GM18517 (cell line): Measurements from ENCODE around the gene PLA2G4C.

Source experiments
- ATAC-seq: cut with Tn5 transposase; IDR thresholded peaks from one replicate; pipeline ENCODE4 v1.9.1; 2021; ENCODE audit warnings: mild to moderate bottlenecking, moderate library complexity; ENCODE audit not compliant: unreplicated experiment

Gene PLA2G4C

DNA sequence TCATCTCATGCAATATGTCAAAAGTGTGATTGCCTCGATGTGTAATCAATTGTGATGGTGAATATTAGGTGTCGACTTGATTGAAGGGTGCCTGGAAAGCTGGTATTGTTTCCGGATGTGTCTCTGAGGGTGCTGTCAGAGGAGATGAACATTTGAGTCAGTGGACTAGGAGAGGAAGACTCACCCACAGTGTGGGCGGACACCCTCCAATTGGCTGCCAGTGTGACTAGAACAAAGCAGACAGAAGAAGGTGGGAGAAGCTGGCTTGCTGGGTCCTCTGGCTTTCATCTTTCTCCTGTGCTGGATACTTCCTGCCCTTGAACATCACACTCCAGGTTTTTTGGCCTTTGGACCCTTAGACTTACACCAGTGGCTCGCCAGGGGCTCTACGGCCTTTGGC lies 51.3 kb downstream of the PLA2G4C start:
- ATAC-seq, result no peak

DNA sequence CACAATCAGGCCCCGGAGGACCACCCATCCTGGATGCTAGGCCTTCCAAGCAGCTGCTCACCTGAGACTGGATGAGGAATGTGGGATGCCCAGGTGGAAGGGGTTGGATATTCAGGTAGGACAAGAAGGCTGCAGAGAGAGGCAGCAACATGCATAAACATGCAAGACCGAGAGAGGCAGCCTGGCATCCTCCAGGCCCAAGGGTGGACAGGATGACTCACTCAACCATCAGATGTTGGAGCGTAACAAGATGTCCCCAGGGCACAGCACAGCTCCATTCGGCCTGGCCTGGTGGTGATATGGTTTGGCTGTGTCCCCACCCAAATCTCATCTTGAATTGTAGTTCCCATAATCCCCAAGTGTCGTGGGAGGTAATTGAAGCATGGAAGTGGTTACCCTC lies 56.8 kb downstream of the PLA2G4C start:
- ATAC-seq, result no peak

DNA sequence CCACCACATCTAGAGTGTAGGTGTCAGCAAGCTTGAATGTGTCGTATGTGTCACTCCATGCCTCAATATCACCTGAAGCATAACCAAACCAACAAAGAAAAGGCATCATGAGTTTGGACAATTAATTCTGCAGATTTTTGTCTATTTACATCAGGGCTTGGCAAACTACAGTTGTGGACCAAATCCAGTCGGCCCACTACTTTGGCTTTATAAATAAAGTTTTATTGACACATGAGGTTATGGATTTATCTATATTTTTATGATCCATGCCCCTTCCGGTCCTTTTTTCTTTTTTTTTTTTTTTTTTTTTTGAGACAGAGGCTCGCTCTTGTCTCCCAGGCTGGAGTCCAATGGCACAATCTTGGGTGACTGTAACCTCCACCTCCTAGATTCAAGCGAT lies 57.5 kb downstream of the PLA2G4C start:
- ATAC-seq, result no peak

DNA sequence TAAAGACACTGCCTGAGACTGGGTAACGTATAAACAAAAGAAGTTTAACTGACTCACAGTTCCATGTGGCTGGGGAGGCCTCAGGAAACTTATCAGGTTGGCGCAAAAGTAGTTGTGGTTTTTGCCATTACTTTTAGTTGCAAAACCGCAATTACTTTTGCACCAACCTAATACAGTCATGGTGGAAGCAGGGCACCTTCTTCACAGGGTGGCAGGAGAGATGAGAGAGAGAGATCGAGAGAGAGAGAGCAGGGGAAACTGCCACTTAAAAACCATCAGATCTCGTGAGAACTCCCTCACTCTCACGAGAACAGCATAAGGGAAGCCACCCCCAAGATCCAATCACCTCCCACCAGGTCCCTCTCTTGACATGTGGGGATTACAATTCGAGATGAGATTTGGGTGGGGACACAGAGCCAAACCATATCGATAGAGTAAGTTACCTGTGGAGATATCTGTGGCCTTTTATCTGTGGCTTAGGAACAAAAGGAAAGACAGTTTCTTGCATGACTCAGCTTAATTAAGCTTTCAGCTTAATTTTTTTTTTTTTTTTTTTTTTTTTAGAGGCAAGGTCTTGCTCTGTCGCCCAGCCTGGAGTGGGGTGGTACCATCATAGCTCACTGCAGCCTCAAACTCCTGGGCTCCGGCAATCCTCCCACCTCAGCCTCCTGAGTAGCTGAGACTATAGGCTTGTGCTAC lies 59.1 kb downstream of the PLA2G4C start:
- no peak for ATAC-seq

DNA sequence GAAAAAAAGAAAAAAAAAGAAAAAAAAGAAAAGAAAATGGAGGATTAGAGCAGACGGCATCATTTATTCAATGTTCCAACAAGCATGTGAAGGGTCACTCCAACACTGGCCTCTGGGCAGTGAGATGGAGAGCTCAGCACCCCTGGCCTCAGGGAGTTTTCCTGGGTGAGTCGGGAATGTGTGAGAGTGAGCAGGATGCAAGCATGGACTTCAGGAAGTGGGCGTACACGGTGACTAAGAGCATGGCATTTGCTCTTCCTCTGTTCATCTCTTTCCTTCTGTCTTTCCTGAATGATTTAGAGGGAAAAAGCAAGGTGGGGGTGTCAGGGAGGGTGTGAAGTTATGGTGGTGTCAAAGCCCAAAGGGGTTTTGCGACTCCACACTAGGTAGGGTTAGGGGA lies 66.1 kb downstream of the PLA2G4C start:
- ATAC-seq, result no peak

DNA sequence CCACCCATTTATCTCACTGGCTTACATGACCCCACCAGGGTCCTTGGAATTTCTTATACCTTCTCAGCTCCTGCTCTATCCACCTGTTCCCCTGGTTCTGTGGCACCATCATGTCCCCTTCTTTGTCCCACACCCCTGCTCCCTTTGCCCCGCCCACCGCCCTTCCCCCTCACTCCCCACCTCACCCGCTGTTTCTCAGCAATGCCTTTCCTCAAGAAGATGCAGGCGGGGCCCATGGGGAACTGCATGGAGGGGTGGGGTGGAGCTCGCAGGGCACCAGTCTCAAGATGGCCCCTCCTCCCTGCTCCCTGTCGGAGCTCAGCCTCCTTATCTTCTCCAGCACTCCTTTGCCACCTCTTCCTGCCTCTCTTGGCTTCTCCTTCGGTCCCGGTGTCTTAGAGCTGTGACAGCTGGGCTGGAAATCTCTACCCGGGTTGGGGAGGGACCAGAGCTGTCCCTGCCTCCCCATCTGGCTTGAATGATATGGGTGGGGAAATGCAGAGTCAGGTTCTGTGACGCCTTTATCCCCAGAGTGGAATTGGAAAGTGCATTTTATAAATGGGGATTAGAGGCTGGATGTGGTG lies 66.8 kb downstream of the PLA2G4C start, which contains the start of gene CABP5:
CABP5 (minus strand) TSS at position 405 of the 584 bp plus-strand sequence; CDS start at position 248, 157 bp downstream.
- ATAC-seq, result no peak

DNA sequence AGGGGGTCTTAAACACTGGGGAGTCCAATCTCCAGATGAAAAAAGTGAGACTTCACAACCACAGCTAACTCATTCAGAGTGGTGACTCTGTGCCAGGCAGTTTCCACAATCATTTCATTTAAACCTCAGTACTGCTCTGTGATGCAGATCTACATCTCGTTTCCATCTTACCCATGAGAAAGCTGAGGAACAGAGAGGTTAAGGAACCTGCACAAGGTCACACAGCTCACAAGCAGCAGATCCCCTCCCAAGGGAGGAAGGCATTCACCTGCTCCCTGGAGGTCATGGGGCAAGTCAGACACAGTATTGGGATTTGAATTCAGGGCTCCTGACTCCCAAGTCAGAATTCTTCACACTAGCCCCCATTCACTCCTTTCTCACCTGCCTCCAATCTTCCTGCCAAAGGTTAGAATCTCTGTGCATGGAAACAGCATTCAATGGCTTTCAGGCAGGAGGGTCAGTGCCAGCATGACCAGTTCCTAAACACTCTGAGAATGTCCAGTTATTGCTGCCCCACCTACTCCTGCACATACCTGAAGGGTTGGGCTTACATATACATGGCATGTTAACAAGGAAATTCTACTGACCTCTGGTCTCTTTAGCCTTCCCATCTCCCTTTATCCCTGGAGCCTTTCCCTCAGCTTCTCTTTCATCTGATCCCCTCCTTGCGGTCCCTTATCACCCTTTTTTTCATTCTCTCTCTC lies 68.6 kb downstream of the PLA2G4C start:
- ATAC-seq, result no peak

DNA sequence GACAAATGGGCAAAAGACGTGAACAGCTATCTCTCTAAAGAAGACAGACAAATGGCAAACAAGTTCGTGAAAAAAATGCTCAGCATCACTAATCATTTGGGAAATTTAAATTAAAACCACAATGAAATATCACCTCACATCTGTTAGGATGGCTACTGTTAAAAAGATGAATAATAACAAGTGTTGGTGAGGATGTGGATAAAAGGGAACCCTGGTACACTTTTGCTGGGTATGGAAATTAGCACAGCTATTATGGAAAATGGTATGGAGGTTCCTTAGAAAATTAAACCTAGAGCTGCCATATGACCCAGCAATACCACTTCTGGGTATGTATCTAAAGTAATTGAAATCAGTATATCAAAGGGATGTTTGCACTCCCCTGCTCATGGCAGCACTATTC lies 73.9 kb downstream of the PLA2G4C start:
- no peak for ATAC-seq

DNA sequence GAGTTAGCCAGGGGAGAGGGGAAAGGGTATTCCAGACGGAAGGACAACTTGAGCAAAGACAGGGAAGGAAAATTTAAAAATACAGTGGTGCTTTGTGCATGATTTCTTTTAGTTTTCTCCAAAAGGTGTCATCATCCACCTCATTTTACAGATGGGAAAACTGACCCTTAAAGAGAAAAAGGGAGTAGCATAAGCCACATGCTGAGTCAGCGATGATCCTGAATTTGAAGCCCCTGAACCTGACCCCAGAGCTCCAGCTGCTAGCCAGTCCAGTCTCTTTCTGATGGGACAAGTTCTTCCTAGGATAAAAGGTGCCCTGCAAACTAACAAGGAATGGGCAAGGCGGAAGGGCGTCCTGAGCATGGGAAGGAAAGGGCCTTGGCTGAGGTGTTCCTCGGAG lies 77.0 kb downstream of the PLA2G4C start:
- no peak for ATAC-seq

DNA sequence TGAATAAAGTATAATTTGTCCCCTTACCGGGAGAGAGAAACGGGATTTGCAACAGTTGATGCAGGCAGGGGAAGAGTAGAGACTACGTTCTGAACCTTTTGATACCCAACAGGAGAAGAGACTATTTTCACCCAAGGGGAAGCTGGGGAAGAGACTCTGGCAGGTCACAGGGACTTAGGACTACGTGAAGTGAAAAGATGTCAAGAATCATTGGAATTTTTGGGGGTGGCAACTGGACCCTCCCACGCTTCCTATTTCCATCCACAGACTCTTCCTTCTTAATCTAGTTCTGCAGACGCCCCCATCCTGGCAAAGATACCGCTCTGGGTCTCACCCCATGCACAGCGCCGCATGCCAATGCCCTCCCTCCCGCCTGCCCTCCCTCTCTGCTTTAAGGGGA lies 80.5 kb downstream of the PLA2G4C start:
- ATAC-seq, result no peak

DNA sequence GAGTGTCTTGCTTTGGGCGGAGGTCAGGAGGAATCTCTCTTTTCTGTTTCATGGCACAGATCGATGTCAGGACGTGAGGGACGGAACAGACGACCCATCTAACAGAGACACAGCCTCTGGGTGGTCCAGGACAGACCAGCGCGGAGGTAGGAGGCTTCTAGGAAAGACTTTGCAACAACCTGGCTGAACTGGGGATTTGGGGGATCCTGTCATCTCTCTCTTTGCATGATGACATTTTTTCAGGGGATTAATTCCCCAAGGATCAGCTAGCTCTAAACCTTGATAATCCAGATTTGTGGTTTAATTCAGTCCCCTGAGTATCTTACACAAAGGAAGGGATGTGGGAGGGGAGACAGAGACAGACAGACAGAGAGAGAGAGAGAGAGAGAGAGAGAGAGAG lies 81.2 kb downstream of the PLA2G4C start:
- ATAC-seq, result no peak

DNA sequence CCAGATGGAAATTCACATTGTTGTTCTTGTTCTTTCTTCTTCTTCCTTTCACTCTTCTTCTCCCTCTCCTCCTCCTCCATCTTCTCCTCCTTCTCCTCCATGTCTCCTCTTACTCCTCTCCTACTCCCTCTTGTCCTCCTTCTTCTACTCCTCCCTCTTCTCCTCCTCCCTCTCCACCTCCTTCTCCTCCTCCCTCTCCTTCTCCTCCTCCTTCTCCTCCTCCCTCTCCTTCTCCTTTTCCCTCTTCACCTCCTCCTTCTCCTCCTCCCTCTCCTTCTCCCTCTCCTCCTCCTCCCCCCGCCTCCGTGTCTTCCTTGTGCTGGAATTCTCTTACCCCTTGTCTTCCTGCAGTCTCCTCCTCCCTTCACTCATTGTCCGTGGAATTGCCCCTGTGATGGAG lies 85.1 kb downstream of the PLA2G4C start:
- no peak for ATAC-seq

DNA sequence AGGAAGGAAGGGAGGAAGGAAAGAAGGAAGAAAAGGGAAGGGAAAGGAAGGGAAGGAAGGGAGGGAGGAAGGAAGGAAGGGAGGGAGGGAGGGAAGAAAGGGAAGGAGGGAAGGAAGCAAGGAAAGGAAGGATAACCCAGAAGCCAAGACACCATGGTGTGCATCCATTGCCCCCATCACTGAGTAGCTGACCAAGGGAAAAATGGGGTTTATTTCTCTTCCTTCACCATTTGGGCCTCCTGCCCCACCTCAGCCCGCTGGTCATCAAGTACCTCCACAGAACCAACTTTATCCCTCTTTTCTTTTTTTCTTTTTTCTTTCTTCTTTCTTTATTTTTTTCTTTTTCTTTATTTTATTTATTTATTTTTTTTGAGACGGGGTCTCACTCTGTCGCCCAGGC lies 87.1 kb downstream of the PLA2G4C start:
- ATAC-seq, result no peak

DNA sequence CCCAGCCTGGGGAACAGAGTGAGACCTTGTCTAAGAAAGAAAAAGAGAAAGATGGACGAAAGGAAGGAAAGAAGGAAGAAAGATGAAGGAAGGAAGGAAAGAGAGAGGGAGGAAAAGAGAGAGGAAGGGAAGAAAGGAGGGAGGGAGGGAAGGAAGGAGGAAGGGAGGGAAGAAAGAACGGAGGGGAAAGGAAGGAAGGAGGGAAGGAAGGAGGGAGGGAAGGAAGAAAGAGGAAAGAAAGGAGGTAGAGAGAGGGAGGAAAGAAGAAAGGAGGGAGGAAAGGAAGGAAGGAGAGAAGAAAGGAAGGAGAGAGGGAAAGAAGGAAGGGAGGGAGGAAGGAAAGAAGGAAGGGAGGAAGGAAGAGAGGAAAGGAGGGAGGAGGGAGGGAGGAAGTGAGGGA lies 87.6 kb downstream of the PLA2G4C start:
- ATAC-seq, result no peak

DNA sequence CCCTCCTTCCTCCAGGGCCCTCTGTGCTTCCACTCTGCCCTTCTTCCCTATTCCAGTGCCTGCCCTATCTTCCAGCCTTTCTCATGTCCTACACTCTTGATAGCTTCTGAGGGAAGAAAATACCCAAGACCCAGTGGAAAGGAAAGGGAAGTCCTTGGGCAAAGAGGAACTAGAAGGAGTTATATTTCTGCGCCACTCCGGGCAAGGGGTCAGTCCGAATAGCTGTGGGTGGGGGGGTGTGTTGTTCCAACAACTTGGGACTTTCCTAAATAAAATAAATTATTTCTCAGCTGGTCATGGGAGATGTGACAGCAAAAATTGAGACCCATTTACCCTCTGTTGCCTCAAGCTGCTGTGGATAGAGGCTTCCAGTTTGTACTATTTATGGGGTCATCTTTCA lies 89.9 kb downstream of the PLA2G4C start:
- no peak for ATAC-seq

DNA sequence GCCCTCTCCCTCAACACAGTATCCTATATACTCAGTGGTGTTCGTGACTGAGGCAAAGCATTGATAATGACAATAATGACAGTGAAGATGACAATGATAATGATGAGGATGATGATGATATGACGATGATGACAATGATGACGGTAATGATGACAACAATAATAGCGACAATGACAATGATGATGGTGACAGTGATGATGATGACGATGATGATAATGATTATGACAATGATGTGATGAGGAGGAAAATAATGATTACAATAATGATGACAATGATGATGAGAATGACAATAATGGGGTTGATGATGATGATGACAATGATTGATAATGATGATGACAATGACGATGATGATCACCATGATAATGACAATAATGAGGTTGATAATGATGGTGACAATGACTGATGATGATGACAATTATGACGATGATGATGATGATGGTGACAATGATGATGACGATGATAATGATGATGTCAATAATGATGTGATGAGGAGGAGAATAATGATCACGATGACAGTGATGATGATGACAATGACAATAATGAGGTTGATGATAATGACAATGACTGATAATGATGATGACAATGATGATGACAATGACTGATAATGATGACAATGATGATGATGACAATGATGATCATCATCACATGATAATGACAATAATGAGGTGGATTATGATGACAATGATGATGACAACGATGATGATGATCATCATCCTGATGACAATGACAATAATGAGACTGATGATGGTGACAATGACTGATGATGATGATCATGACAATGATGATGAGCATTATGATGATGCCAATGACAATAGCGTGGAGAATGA lies 99.5 kb downstream of the PLA2G4C start:
- ATAC-seq, result no peak

DNA sequence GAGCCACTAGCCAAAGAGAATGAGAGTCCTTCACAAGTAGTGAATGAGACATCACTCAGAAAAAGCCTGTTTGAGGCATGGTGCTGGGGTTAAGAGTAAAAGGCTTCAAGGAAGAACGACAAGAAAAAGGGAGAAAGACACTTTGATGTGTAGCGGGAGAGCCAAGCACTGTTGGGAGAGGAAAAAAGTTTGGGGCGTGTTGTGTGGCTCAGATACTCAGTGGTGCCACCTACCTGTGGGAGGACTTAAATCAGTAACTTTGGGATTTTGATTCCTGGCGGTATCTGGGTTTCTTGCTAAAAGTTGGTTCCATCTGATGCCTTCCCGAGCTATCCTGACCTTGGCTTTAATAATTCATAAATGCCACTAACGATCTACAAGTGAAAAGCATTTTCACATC lies 103.9 kb downstream of the PLA2G4C start:
- no peak for ATAC-seq

DNA sequence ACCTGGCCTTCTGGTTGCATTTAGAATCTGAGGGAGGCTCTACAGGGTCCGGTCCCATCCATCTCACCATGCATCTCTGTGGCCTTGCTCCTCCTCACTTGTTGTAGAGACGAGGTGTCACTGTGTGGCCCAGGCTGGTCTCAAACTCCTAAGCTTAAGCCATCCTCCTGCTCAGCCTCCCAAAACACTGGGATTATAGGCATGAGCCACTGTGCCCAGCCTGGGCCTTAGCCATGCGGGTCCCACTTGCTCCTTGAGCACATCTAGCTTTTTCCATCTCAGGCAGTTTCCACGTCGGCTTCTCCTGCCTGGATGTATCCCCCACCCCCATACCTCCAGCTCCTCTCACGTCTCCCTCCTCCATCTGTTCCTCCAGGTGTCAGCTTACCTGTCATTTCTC lies 106.4 kb downstream of the PLA2G4C start:
- ATAC-seq, result no peak

DNA sequence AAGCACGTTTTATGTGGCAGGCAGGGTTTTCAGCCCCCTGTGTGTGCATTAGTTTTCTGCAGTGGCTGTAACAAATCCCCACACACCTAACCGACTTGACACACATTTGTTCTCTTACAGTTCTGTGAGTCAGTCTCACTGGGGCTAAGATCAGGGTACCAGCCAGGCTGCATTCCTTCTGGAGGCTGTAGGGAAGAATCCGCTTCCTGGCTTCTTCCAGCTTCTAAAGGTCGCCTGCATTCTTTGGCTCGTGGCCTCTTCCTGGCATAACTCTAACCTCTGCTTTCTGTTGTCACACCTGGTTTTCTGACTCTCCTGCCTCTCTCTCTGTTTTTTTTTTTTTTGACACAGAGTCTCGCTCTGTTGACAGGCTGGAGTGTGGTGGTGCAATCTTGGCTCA lies 109.8 kb downstream of the PLA2G4C start:
- no peak for ATAC-seq

DNA sequence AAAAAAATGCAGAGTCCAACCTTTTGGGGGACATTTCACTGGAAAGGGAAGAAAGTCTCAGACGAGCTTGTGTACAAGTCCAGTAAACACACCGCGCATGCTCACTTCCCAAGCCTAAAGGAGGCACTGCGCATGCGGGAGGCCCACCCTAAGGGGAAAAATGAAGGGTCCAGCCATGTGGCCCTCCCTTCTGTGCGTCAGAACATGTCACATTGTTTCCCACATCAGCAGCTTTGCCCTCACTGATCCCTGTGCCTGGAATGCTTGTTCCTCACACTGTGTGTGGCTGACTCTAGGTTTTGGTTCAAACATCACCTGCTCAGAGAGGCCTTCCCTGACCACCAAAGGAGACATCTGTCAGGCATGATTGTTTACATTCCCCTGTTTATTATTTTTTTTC lies 111.8 kb downstream of the PLA2G4C start:
- ATAC-seq, result no peak
